HEK293 (cell line): ENCODE results near the gene MALRD1.

ENCODE experiments used
- CTCF ChIA-PET: fragments of 350-600 bp; formaldehyde crosslinking; extraction: SDS; loops from one replicate; lab custom pipeline; 2021; ENCODE audit warnings: antibody characterized with exemption; lab: Yijun Ruan, JAX
- POLR2A ChIA-PET: fragments of 300-600 bp; formaldehyde crosslinking; extraction: SDS; loops from one replicate; lab custom pipeline; 2020; ENCODE audit warnings: antibody characterized with exemption, inconsistent platforms; lab: Yijun Ruan, JAX
- H3K27ac ChIP-seq: fragments of 200-500 bp; sonication (Bioruptor generic); 2 replicates; pipeline ENCODE4 v1.5.1; 2014; ENCODE audit warnings: low read depth, low read length, control low read depth, inconsistent platforms; ENCODE audit errors: extremely low read depth
- H3K36me3 ChIP-seq, 2 experiments: fragments of 200-500 bp in 1 of 2; sonication (Bioruptor generic) in 1 of 2; 1 replicate in 1 of 2; 2 replicates in 1 of 2; pipeline ENCODE4 v1.5.1; 2014 to 2017; ENCODE audit warnings: inconsistent platforms in 2 of 2, low read length in 2 of 2; ENCODE audit not compliant: control insufficient read depth in 2 of 2, insufficient read depth in 1 of 2
- H3K4me1 ChIP-seq: fragments of 200-500 bp; sonication (Bioruptor generic); 2 replicates; pipeline ENCODE4 v1.5.1; 2014; ENCODE audit warnings: mild to moderate bottlenecking, low read length, inconsistent platforms; ENCODE audit not compliant: control insufficient read depth, insufficient read depth
- H3K4me3 ChIP-seq: 2 replicates; pipeline ENCODE4 v1.5.1; 2011; ENCODE audit warnings: low read depth, mild to moderate bottlenecking, control low read depth, low read length, moderate library complexity
- H3K9me3 ChIP-seq: fragments of 200-500 bp; sonication (Bioruptor generic); 2 replicates; pipeline ENCODE4 v1.5.1; 2014; ENCODE audit warnings: low read depth, low read length, inconsistent platforms; ENCODE audit not compliant: control insufficient read depth, insufficient read depth
- GLI2 ChIP-seq: fragments of 450-650 bp; formaldehyde crosslinking; IDR thresholded peaks from 2 replicates; pipeline ENCODE4; 2017; ENCODE audit warnings: missing biosample characterization, missing genetic modification characterization, low read depth, borderline replicate concordance
- HOXD13 ChIP-seq: sonication (generic); formaldehyde crosslinking; IDR thresholded peaks from 2 replicates; pipeline ENCODE4 v1.8.0; 2022; ENCODE audit warnings: missing genetic modification reagents, borderline replicate concordance
- KLF16 ChIP-seq: fragments of 450-650 bp; formaldehyde crosslinking; IDR thresholded peaks from 2 replicates; pipeline ENCODE4 v1.5.1; 2017; ENCODE audit warnings: missing biosample characterization, missing genetic modification characterization
- KLF9 ChIP-seq: fragments of 450-650 bp; formaldehyde crosslinking; IDR thresholded peaks from 2 replicates; pipeline ENCODE4 v1.5.1; 2016; ENCODE audit warnings: missing biosample characterization, missing genetic modification characterization, low read depth
- RBAK ChIP-seq: fragments of 450-650 bp; formaldehyde crosslinking; IDR thresholded peaks from 2 replicates; pipeline ENCODE4 v1.5.1; 2016; ENCODE audit warnings: missing biosample characterization, missing genetic modification characterization
- WT1 ChIP-seq: fragments of 450-650 bp; formaldehyde crosslinking; IDR thresholded peaks from 2 replicates; pipeline ENCODE4 v1.5.1; 2016; ENCODE audit warnings: missing biosample characterization, missing genetic modification characterization
- ZBTB20 ChIP-seq: fragments of 450-650 bp; formaldehyde crosslinking; IDR thresholded peaks from 2 replicates; pipeline ENCODE4 v1.5.1; 2016; ENCODE audit warnings: missing biosample characterization, missing genetic modification characterization
- ZNF157 ChIP-seq: fragments of 450-650 bp; formaldehyde crosslinking; IDR thresholded peaks from 2 replicates; pipeline ENCODE4 v1.5.1; 2016; ENCODE audit warnings: missing biosample characterization, missing genetic modification characterization
- ZNF214 ChIP-seq: fragments of 450-650 bp; formaldehyde crosslinking; IDR thresholded peaks from 2 replicates; pipeline ENCODE4 v1.5.1; 2017; ENCODE audit warnings: missing biosample characterization, mild to moderate bottlenecking, missing genetic modification characterization, borderline replicate concordance
- ZNF324 ChIP-seq: fragments of 450-650 bp; formaldehyde crosslinking; IDR thresholded peaks from 2 replicates; pipeline ENCODE4 v1.5.1; 2016; ENCODE audit warnings: missing biosample characterization, missing genetic modification characterization
- ZNF335 ChIP-seq: fragments of 450-650 bp; formaldehyde crosslinking; conservative IDR thresholded peaks from 2 replicates; pipeline ENCODE4 v1.5.1; 2016; ENCODE audit warnings: missing biosample characterization, missing genetic modification characterization
- ZNF37A ChIP-seq: fragments of 450-650 bp; IDR thresholded peaks from 2 replicates; pipeline ENCODE4 v1.5.1; 2018; ENCODE audit warnings: missing biosample characterization, missing genetic modification characterization
- ZNF416 ChIP-seq: fragments of 450-650 bp; formaldehyde crosslinking; IDR thresholded peaks from 2 replicates; pipeline ENCODE4 v1.5.1; 2016; ENCODE audit warnings: missing biosample characterization, missing genetic modification characterization
- ZNF48 ChIP-seq: fragments of 450-650 bp; formaldehyde crosslinking; IDR thresholded peaks from 2 replicates; pipeline ENCODE4 v1.5.1; 2016; ENCODE audit warnings: missing biosample characterization, missing genetic modification characterization
- ZNF544 ChIP-seq: fragments of 450-650 bp; formaldehyde crosslinking; IDR thresholded peaks from 2 replicates; pipeline ENCODE4 v1.5.0; 2017; ENCODE audit warnings: missing biosample characterization, missing genetic modification characterization
- ZNF623 ChIP-seq: fragments of 450-650 bp; formaldehyde crosslinking; IDR thresholded peaks from 2 replicates; pipeline ENCODE4 v1.5.1; 2016; ENCODE audit warnings: missing biosample characterization, missing genetic modification characterization
- ZNF670 ChIP-seq: fragments of 450-650 bp; formaldehyde crosslinking; IDR thresholded peaks from 2 replicates; pipeline ENCODE4 v1.5.1; 2016; ENCODE audit warnings: missing biosample characterization, missing genetic modification characterization, low read depth
- ZNF677 ChIP-seq: fragments of 450-650 bp; IDR thresholded peaks from 2 replicates; pipeline ENCODE4 v1.5.0; 2018; ENCODE audit warnings: missing biosample characterization, mild to moderate bottlenecking, missing genetic modification characterization, moderate library complexity
- ZNF777 ChIP-seq: fragments of 450-650 bp; formaldehyde crosslinking; IDR thresholded peaks from 2 replicates; pipeline ENCODE4 v1.5.1; 2017; ENCODE audit warnings: missing biosample characterization, missing genetic modification characterization, borderline replicate concordance
- ZNF792 ChIP-seq: fragments of 450-650 bp; formaldehyde crosslinking; IDR thresholded peaks from 2 replicates; pipeline ENCODE4 v1.5.1; 2016; ENCODE audit warnings: missing biosample characterization, missing genetic modification characterization
- ZNF837 ChIP-seq: fragments of 450-650 bp; formaldehyde crosslinking; IDR thresholded peaks from 2 replicates; pipeline ENCODE4 v1.5.1; 2016; ENCODE audit warnings: missing biosample characterization, missing genetic modification characterization
- TF ChIP-seq, protein P1 (sequence below): fragments of 450-650 bp; formaldehyde crosslinking; IDR thresholded peaks from 2 replicates; pipeline ENCODE4 v1.5.1; 2016; ENCODE audit warnings: missing biosample characterization, missing genetic modification characterization
- TF ChIP-seq, protein P2 (sequence below): fragments of 450-650 bp; formaldehyde crosslinking; IDR thresholded peaks from 2 replicates; pipeline ENCODE4 v1.5.1; 2017; ENCODE audit warnings: missing biosample characterization, missing genetic modification characterization
- TF ChIP-seq, protein P3 (sequence below): fragments of 450-650 bp; formaldehyde crosslinking; IDR thresholded peaks from 2 replicates; pipeline ENCODE4 v1.5.1; 2016; ENCODE audit warnings: missing biosample characterization, missing genetic modification characterization
- TF ChIP-seq, protein P4 (sequence below): fragments of 450-650 bp; formaldehyde crosslinking; IDR thresholded peaks from 2 replicates; pipeline ENCODE4 v1.5.1; 2017; ENCODE audit warnings: missing biosample characterization, mild to moderate bottlenecking, missing genetic modification characterization, moderate library complexity
- TF ChIP-seq, protein P5 (sequence below): fragments of 450-650 bp; formaldehyde crosslinking; IDR thresholded peaks from 2 replicates; pipeline ENCODE4 v1.5.1; 2016; ENCODE audit warnings: missing biosample characterization, missing genetic modification characterization

The MALRD1 gene

DNA sequence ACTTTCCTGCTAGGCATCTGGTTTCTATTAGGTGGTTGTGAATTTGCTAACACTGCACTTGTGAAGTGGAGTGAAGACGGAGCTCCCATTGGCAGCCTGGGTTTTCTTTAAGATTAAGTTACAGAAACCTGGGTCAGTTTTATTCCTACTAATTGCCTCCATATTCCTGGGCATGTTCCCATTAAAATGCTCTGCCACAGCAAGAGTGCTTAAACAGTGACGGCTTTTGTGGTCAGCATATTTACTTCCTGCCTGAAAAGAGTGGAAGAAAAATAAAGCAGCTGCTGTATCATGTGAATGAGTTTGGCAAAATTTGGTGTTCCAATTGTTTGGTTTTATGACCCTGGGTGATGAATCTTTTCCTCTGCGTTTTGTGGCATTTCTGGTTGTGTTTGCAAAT lies 670.7 kb downstream of the MALRD1 start:
- TF ChIP-seq ZNF837 (tag by site-specific recombination): no peak
- TF ChIP-seq ZNF416 (tag by site-specific recombination): no peak
- no peak for TF ChIP-seq KLF9 (tag by site-specific recombination)
- TF ChIP-seq, protein P1, sequence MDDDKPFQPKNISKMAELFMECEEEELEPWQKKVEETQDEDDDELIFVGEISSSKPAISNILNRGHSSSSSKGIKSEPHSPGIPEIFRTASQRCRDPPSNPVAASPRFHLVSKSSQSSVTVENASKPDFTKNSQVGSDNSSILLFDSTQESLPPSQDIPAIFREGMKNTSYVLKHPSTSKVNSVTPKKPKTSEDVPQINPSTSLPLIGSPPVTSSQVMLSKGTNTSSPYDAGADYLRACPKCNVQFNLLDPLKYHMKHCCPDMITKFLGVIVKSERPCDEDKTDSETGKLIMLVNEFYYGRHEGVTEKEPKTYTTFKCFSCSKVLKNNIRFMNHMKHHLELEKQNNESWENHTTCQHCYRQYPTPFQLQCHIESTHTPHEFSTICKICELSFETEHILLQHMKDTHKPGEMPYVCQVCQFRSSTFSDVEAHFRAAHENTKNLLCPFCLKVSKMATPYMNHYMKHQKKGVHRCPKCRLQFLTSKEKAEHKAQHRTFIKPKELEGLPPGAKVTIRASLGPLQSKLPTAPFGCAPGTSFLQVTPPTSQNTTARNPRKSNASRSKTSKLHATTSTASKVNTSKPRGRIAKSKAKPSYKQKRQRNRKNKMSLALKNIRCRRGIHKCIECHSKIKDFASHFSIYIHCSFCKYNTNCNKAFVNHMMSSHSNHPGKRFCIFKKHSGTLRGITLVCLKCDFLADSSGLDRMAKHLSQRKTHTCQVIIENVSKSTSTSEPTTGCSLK: no peak
- no peak for TF ChIP-seq ZNF777 (tag by site-specific recombination)
- TF ChIP-seq GLI2 (tag by site-specific recombination): no peak
- TF ChIP-seq ZNF670 (tag by site-specific recombination): no peak
- no peak for TF ChIP-seq ZNF544 (tag by site-specific recombination)
- TF ChIP-seq ZNF623 (tag by site-specific recombination): no peak
- no peak for TF ChIP-seq ZNF324
- TF ChIP-seq ZNF157 (tag by site-specific recombination): no peak
- no peak overlapping the region for H3K4me3 ChIP-seq
- H3K27ac ChIP-seq: no peak overlapping the region; the same call in 1 of the 2 replicates
- no peaks in the 10 kb centered on the region for H3K9me3 ChIP-seq
- ChIA-PET POLR2A (no interaction called here), CTCF (interaction anchor here (0.7 kb wide), 1 partner anchor 919 kb away, joined by 3 read pairs; no protein-coding TSS in a partner anchor)
- H3K4me1 ChIP-seq: peaks cover 2% of the 10 kb centered on the region; the same call in 1 of the 2 replicates
- no peaks in the 10 kb centered on the region for H3K36me3 ChIP-seq

DNA sequence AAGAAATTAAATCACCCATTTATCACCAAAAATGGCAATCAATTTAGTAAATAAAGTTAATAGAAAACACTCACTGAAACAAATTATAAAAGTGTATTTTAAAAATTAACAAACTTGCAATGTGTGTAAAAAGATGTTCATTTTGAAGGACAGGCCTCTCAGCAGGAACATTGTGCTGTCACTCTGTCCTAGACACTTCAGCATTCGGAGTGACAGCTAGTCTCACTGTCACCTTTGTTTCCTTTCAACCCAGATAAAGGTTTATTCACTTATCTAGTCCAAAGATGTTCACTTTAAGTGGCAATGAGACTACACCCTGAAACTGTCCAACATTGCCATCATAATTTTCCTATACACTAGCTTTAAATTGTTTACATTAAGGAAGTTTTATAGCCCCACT lies 675.7 kb downstream of the MALRD1 start:
- Histone ChIP-seq H3K27ac (no peak overlapping the region), H3K4me1 (peaks cover 2% of the 10 kb centered on the region; the same call in 1 of the 2 replicates), H3K4me3 (no peak overlapping the region), H3K9me3 (no peaks in the 10 kb centered on the region)
- TF ChIP-seq ZNF214 (tag by site-specific recombination) (no peak), ZNF677 (tag by site-specific recombination) (no peak), ZNF335 (no peak), ZBTB20 (tag by site-specific recombination) (no peak), ZNF792 (tag by site-specific recombination) (no peak), RBAK (tag by site-specific recombination) (no peak)
- TF ChIP-seq, all 188 proteins: peak for 0
- ChIA-PET POLR2A (no interaction called here), CTCF (no interaction called here)
- H3K36me3 ChIP-seq: no peaks in the 10 kb centered on the region

DNA sequence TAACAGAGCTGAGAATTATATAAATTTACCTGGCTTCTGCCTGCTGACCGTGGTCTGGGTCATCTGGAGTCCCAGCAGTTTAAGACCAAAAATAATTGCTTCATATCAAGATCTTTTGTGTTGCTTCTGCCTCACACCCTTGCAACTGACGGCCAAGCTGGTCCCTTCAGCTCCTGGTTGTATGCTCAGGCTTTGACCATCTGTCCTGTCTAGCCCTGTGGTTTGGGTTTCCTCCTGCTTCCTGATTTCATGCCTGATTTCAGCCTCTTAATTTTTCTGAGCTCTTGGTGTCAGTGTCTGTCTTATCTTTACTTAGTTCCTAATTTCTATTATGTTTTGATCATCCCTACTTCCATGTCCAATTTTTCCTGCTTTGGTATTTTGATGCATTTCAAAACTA lies 679.8 kb downstream of the MALRD1 start:
- H3K9me3 ChIP-seq: no peaks in the 10 kb centered on the region
- no peaks in the 10 kb centered on the region for H3K4me1 ChIP-seq
- CTCF ChIA-PET: no interaction called here
- POLR2A ChIA-PET: no interaction called here
- no peaks in the 10 kb centered on the region for H3K36me3 ChIP-seq
- no peak overlapping the region for H3K27ac ChIP-seq
- H3K4me3 ChIP-seq: no peak overlapping the region
- TF ChIP-seq, protein P2, sequence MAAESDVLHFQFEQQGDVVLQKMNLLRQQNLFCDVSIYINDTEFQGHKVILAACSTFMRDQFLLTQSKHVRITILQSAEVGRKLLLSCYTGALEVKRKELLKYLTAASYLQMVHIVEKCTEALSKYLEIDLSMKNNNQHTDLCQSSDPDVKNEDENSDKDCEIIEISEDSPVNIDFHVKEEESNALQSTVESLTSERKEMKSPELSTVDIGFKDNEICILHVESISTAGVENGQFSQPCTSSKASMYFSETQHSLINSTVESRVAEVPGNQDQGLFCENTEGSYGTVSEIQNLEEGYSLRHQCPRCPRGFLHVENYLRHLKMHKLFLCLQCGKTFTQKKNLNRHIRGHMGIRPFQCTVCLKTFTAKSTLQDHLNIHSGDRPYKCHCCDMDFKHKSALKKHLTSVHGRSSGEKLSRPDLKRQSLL: no peak
- no peak for TF ChIP-seq ZNF37A (tag by site-specific recombination)
- TF ChIP-seq WT1: no peak
- no peak for TF ChIP-seq HOXD13 (CRISPR knock-in tag)
- TF ChIP-seq ZNF48 (tag by site-specific recombination): no peak
- TF ChIP-seq, protein P3, sequence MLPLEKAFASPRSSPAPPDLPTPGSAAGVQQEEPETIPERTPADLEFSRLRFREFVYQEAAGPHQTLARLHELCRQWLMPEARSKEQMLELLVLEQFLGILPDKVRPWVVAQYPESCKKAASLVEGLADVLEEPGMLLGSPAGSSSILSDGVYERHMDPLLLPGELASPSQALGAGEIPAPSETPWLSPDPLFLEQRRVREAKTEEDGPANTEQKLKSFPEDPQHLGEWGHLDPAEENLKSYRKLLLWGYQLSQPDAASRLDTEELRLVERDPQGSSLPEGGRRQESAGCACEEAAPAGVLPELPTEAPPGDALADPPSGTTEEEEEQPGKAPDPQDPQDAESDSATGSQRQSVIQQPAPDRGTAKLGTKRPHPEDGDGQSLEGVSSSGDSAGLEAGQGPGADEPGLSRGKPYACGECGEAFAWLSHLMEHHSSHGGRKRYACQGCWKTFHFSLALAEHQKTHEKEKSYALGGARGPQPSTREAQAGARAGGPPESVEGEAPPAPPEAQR (tag by site-specific recombination): no peak
- TF ChIP-seq, protein P4, sequence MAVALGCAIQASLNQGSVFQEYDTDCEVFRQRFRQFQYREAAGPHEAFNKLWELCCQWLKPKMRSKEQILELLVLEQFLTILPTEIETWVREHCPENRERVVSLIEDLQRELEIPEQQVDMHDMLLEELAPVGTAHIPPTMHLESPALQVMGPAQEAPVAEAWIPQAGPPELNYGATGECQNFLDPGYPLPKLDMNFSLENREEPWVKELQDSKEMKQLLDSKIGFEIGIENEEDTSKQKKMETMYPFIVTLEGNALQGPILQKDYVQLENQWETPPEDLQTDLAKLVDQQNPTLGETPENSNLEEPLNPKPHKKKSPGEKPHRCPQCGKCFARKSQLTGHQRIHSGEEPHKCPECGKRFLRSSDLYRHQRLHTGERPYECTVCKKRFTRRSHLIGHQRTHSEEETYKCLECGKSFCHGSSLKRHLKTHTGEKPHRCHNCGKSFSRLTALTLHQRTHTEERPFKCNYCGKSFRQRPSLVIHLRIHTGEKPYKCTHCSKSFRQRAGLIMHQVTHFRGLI (tag by site-specific recombination): no peak
- TF ChIP-seq RBAK (tag by site-specific recombination): no peak
- TF ChIP-seq, protein P5, sequence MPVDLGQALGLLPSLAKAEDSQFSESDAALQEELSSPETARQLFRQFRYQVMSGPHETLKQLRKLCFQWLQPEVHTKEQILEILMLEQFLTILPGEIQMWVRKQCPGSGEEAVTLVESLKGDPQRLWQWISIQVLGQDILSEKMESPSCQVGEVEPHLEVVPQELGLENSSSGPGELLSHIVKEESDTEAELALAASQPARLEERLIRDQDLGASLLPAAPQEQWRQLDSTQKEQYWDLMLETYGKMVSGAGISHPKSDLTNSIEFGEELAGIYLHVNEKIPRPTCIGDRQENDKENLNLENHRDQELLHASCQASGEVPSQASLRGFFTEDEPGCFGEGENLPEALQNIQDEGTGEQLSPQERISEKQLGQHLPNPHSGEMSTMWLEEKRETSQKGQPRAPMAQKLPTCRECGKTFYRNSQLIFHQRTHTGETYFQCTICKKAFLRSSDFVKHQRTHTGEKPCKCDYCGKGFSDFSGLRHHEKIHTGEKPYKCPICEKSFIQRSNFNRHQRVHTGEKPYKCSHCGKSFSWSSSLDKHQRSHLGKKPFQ (tag by site-specific recombination): no peak
- no peak for TF ChIP-seq KLF16 (tag by site-specific recombination)
